BJ (cell line): ENCODE results near the gene ENSA. TPM values are rescaled to one million over a fixed set of nuclear protein-coding genes. Genes with fewer than 3 reads are reported as not detected.
A peak's percentile ranks its signal among the peaks of the same experiment; 100 is the strongest.

Experiments
- CTCF ChIA-PET: fragments of 350-600 bp; formaldehyde crosslinking; extraction: SDS; loops from one replicate; lab custom pipeline; 2021; ENCODE audit warnings: antibody characterized with exemption, inconsistent platforms; lab: Yijun Ruan, JAX
- POLR2A ChIA-PET: fragments of 300-600 bp; sonication (Branson Sonifier 250); formaldehyde crosslinking; extraction: SDS; loops from one replicate; lab custom pipeline; 2021; ENCODE audit warnings: antibody characterized with exemption; lab: Charles Lee
- DNase-seq: peaks from one replicate; pipeline ENCODE4 v3.0.0-alpha.2; 2011; ENCODE audit warnings: low read depth
- H3K27me3 ChIP-seq: 2 replicates; pipeline ENCODE4 v1.6.0; 2011; ENCODE audit warnings: low read length; ENCODE audit not compliant: control insufficient read depth, insufficient read depth
- H3K36me3 ChIP-seq: 2 replicates; pipeline ENCODE4 v1.5.1; 2011; ENCODE audit warnings: low read length; ENCODE audit not compliant: control insufficient read depth, insufficient read depth
- H3K4me3 ChIP-seq: 2 replicates; pipeline ENCODE4 v1.5.1; 2011; ENCODE audit warnings: low read depth, mild to moderate bottlenecking, control low read depth, low read length
- CTCF ChIP-seq: IDR thresholded peaks from 2 replicates; pipeline ENCODE4 v1.5.1; 2011; ENCODE audit warnings: low read depth, mild to moderate bottlenecking, control low read depth, inconsistent platforms, low read length, moderate library complexity; ENCODE audit not compliant: insufficient read depth
- polyA minus RNA-seq: library from RNA; depleted of rRNA, polyadenylated mRNA; stranded (reverse); fragments of >200 nt; gene quantifications from 2 replicates; pipeline ENCODE4 v1.2.3, GENCODE V29; 2011; rRNA and poly(A)+ RNA removed
- polyA plus RNA-seq: library from polyadenylated mRNA; depleted of rRNA; stranded (reverse); fragments of >200 nt; gene quantifications from 2 replicates; pipeline ENCODE4 v1.2.3, GENCODE V29; 2011; rRNA removed

Gene ENSA
- polyA plus RNA-seq (35.8 and 47.2 TPM in 2 replicates), polyA minus RNA-seq (11.8 and 26.8 TPM in 2 replicates)

GRCh38 chr1:150629115-150629928 is at the start of gene ENSA:
ENSA (minus strand) TSS chr1:150629612; CDS start chr1:150629470, 142 bp downstream.
- ChIA-PET POLR2A (interaction anchor here (0.6 to 1.6 kb wide), 7 partner anchors 10 to 177 kb away, joined by 3 to 18 read pairs (median 4); partner anchors contain the start of gene MCL1), CTCF (interaction anchor here (0.8 to 5.8 kb wide), 6 partner anchors 9 to 184 kb away, joined by 3 to 49 read pairs (median 4); no protein-coding TSS in a partner anchor)
- peak; percentile 99 for DNase-seq
- TF ChIP-seq CTCF, result no peak
- no peaks in the 10 kb centered on the region for H3K27me3 ChIP-seq
- peaks cover 3% of the 10 kb centered on the region for H3K36me3 ChIP-seq
- H3K4me3 ChIP-seq, result peak within 1 kb of the TSS; percentile 74

- H3K27me3 ChIP-seq, result no peaks in the 10 kb centered on the region
- CTCF ChIA-PET, result no interaction called here
- no peak for TF ChIP-seq CTCF
- H3K4me3 ChIP-seq, result no peak overlapping the region
- POLR2A ChIA-PET, result no interaction called here
- H3K36me3 ChIP-seq, result no peaks in the 10 kb centered on the region; the same call in 1 of the 2 replicates
- DNase-seq, result no peak
These were observed 49.6 kb upstream of the ENSA start for GRCh38 chr1:150678988-150679387.

- no peak for DNase-seq
- Histone ChIP-seq H3K27me3 (no peaks in the 10 kb centered on the region), H3K4me3 (no peak overlapping the region), H3K36me3 (no peaks in the 10 kb centered on the region; the same call in 1 of the 2 replicates)
- CTCF ChIA-PET, result interaction anchor here (0.7 kb wide), 2 partner anchors 38 to 186 kb away, joined by 3 read pairs; no protein-coding TSS in a partner anchor
- TF ChIP-seq CTCF, result no peak
- POLR2A ChIA-PET, result no interaction called here
These were observed 45.5 kb upstream of the ENSA start for GRCh38 chr1:150674881-150675280.

- DNase-seq, result no peak
- POLR2A ChIA-PET, result no interaction called here
- TF ChIP-seq CTCF, result no peak
- H3K36me3 ChIP-seq, result 0 out of 2 replicates have a peak, but pooled peaks cover 1% of the 10 kb centered on the region
- no peaks in the 10 kb centered on the region for H3K27me3 ChIP-seq
- no peak overlapping the region for H3K4me3 ChIP-seq
- CTCF ChIA-PET, result no interaction called here
These were observed 33.9 kb upstream of the ENSA start for GRCh38 chr1:150663321-150663720.

GRCh38 chr1:150662811-150663210 is 33.4 kb upstream of the ENSA start:
- POLR2A ChIA-PET, result no interaction called here
- CTCF ChIA-PET, result no interaction called here
- no peak for DNase-seq
- TF ChIP-seq CTCF, result no peak
- 0 out of 2 replicates have a peak, but pooled peaks cover 1% of the 10 kb centered on the region for H3K36me3 ChIP-seq
- H3K4me3 ChIP-seq, result no peak overlapping the region
- no peaks in the 10 kb centered on the region for H3K27me3 ChIP-seq
